Epithelial cell of esophagus (primary cell): ENCODE measurements around the gene NEK8.
"Not testable (repeated sequence)": the region's sequence is repeated elsewhere in the genome, so short reads cannot be mapped to it uniquely, and the experiment has no call there.

Experiments used
- DNase-seq: peaks from one replicate; pipeline ENCODE4 v3.0.0; 2010; ENCODE audit warnings: low read depth
- H3K4me3 ChIP-seq: 2 replicates; pipeline ENCODE4 v1.5.1; 2011; ENCODE audit warnings: mild to moderate bottlenecking, low read length, control low read depth
- TF ChIP-seq, protein P1 (sequence below): IDR thresholded peaks from 2 replicates; pipeline ENCODE4 v1.5.1; 2011; ENCODE audit warnings: low read depth, mild to moderate bottlenecking, low read length, control low read depth, inconsistent platforms; ENCODE audit not compliant: insufficient read depth; ENCODE audit errors: missing control alignments

Gene NEK8

DNA sequence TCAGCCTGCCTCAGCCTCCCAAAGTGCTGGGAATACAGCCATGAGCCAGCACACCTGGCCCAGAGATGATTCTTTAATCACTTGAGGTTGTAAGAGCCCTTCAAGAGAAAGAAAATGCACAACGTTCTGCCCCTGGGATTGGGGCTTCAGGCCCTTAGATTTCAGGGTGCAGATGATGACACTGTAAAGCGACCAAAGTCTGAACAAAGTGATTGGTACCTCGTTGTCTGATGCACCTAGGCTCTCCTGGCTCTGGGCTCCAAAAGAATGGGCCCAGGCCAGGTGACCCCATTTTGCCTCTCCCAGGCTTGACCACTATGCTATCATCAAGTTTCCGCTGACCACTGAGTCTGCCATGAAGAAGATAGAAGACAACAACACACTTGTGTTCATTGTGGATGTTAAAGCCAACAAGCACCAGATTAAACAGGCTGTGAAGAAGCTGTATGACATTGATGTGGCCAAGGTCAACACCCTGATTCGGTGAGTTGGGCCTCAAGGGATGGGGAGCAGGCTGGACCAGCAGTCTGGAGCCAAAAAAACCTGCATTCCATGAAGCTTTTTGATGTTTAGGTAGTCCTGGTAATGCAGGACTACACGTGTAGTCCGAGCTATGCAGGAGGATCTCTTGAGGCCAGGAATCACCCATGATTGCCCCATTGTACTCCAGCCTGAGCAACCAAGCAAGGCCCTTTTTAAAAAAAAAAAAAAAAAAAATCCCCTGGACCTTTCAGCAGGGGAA, 6.0 kb upstream of the NEK8 start:
- no peak for DNase-seq
- TF ChIP-seq, protein P1, sequence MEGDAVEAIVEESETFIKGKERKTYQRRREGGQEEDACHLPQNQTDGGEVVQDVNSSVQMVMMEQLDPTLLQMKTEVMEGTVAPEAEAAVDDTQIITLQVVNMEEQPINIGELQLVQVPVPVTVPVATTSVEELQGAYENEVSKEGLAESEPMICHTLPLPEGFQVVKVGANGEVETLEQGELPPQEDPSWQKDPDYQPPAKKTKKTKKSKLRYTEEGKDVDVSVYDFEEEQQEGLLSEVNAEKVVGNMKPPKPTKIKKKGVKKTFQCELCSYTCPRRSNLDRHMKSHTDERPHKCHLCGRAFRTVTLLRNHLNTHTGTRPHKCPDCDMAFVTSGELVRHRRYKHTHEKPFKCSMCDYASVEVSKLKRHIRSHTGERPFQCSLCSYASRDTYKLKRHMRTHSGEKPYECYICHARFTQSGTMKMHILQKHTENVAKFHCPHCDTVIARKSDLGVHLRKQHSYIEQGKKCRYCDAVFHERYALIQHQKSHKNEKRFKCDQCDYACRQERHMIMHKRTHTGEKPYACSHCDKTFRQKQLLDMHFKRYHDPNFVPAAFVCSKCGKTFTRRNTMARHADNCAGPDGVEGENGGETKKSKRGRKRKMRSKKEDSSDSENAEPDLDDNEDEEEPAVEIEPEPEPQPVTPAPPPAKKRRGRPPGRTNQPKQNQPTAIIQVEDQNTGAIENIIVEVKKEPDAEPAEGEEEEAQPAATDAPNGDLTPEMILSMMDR = no peak
- H3K4me3 ChIP-seq = peak overlapping the region; percentile 25

DNA sequence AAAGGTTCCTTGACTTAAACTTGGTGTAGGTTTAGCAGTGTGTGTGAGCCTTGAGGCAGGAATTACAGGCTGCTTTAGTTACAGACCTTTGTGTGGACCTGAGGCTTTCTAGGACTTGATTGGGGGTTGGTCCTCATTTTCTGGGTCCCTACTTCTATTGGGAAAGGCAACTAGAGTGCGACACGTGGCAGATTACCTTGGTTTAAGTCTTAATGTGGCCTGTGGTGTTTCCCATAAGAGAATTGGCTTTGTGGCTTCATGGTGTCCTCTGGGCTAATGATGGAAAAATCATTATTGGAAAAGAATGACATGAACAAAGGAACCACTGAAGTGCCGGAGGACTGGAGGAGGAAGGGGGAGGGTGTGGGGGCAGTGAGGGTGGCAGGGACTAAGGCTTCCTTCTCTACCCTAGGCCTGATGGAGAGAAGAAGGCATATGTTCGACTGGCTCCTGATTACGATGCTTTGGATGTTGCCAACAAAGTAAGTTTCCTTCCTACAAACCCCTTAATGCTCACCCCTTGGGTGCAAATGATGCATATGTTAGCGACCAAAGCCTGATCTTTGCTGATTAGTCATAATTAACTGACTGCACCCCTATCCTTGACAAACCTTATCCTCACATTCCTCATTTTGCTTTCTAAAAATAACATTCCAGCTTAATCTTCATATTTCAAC, 5.3 kb upstream of the NEK8 start:
- no peak overlapping the region for H3K4me3 ChIP-seq
- no peak for DNase-seq

DNA sequence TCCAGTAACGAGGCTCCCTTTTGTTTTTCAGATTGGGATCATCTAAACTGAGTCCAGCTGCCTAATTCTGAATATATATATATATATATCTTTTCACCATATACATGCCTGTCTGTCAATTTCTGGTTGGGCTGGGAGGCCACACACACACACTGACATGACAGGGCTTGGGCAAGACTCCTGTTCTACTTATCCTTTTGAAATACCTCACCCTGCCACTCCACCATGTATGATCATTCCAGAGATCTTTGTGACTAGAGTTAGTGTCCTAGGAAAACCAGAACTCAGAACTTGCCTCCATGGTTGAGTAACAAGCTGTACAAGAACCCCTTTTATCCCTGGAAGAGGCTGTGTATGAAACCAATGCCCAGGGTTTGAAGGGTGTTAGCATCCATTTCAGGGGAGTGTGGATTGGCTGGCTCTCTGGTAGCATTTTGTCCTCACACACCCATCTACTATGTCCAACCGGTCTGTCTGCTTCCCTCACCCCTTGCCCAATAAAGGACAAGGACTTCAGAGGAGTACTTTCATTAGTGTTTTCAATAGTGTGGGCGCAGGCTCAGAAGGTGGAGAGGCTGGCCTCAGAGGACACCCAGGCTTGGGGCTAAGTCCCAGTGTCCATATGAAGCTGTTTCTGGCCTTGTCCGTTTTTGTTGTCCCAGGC, 4.6 kb upstream of the NEK8 start:
- peak; percentile 51 for DNase-seq
- not testable (repeated sequence) for H3K4me3 ChIP-seq

More for the DNA sequence above, 5.3 kb upstream of the NEK8 start:
- TF ChIP-seq, protein P1 = no peak

DNA sequence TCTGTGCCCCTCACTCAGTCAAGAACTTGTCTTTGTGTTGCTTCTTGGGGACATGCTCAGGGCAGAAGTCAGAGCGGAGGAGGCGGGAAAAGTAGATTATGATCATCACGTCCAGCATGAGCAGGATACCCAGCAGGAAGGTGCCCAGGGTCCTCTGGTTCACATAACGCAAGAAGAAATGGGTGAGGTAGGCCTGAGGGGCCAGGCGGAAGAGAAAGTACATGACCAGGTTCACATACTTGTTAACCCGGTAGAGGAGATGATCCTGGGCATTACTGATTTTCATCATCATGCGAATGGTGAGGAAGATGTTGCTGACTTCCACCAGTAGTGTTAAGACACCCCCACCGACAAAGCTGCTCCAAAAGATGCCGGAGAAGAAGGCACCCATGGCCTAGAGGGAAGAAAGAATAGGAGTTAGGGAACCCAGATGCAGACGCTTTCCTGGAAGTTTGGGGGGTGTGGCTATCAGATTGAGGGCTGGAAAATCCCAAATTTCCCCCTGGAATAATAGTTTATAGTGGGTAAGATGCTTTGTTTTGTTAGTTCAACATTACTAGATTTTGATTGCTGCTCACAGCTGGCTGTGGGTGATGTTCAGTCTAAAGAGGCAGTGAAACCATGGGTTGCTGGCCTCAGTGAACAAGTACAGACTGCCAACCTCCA, 4.0 kb upstream of the NEK8 start:
- TF ChIP-seq, protein P1 = no peak
- peak overlapping the region; percentile 70 for H3K4me3 ChIP-seq

DNA sequence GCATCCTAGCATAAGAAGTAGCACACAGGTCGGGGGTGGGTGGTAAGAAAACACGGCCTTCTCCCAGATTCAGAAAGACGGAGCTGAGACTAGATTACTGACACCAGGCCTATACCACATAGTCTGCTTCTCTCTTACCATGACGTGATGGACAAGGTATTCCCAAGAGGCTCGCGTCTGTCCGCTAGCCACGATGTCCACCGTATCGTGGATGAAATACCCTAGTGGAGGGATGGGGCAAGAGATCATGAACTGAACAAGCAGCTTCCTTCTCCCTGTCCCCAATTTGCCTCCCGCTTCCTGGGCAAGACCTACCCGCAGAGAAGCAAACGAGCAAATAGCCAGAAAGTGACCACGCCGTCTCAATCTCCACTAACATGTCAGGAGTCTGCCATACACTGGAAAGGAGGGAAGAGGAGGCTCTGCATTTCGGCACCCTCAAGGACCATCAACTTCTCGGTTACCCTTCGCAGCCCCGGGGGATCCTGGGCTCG, 3.4 kb upstream of the NEK8 start:
- TF ChIP-seq, protein P1 = peak; percentile 17
- peak overlapping the region; percentile 70 for H3K4me3 ChIP-seq
- DNase-seq = peak; percentile 61

More for the DNA sequence above, 4.0 kb upstream of the NEK8 start:
- DNase-seq = peak; percentile 22

DNA sequence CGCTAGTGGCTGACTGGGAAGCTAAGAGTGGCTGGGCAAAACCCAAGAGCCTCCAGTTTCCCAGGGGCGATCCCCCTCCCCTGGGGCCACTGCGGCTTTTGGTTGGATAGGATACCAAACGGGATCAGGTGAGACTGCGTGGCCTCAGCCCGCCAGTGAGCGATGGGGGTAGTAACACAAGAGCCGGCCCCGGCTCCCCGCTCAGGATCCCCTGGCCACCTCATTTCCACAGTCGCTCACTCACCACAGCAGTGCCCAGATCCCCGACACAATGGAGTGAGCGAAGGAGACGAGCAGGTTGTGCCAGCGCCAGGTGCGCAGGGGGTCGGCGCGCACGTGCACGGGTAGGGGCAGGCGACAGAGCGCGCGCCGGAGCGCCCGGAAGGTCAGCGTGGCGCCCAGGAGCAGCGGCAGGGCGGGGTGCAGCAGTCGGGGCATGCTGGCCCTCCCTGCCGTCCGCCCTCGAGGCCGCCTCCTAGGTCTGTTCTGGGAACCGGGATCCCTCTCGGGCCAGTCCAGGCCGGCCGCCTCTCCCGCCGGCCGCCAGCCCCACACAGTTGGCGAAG, 2.8 kb upstream of the NEK8 start:
- TF ChIP-seq, protein P1 = no peak
- DNase-seq = peak; percentile 80
- peak overlapping the region; percentile 70 for H3K4me3 ChIP-seq

DNA sequence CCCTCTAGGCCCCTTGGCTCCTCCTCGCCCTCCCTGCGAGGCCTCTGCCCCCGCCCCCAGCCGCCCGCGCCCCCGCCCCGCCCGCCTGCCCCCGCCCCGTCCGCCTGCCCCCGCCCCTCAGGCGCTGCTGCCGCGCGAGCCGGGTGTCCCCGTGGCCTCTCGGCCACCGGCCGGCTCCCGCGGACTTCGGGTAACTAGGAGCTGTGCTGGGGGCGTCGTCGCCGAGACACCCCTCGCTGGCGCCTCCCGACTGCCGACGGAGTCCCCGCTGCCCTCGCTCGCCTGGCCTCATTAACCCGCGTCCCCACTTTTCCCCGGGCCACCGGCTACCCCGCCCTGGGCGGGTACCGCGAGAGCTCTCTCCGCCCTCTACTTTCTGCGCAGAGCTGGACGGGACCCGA, 2.4 kb upstream of the NEK8 start, which contains the start of gene TLCD1:
TSS of gene TLCD1 (minus strand) at position 8 of the 401 bp plus-strand sequence. CDS start 136 bp downstream, outside the sequence.
- DNase-seq = peak; percentile 66
- peak within 1 kb of the TSS; percentile 70 for H3K4me3 ChIP-seq
- TF ChIP-seq, protein P1 = no peak
